ENCODE measurements around the gene KAT7.

KAT7 gene

GRCh38 chr17:49866019-49866380 lies 77.5 kb downstream of the KAT7 start:
- CTCF ChIA-PET, result interaction anchor here (1.1 to 1.5 kb wide), 3 partner anchors 131 to 298 kb away, joined by 3 to 7 read pairs (median 6); no protein-coding TSS in a partner anchor

GRCh38 chr17:49866882-49867413 lies 78.5 kb downstream of the KAT7 start:
- H3K27ac ChIP-seq, result no peak overlapping the region
- no peak for DNase-seq (ENCODE audit: low spot score)
- ChIA-PET CTCF (no interaction called here), POLR2A (ENCODE audit: low non-redundant PET) (no interaction called here)
- TF ChIP-seq, protein P1, sequence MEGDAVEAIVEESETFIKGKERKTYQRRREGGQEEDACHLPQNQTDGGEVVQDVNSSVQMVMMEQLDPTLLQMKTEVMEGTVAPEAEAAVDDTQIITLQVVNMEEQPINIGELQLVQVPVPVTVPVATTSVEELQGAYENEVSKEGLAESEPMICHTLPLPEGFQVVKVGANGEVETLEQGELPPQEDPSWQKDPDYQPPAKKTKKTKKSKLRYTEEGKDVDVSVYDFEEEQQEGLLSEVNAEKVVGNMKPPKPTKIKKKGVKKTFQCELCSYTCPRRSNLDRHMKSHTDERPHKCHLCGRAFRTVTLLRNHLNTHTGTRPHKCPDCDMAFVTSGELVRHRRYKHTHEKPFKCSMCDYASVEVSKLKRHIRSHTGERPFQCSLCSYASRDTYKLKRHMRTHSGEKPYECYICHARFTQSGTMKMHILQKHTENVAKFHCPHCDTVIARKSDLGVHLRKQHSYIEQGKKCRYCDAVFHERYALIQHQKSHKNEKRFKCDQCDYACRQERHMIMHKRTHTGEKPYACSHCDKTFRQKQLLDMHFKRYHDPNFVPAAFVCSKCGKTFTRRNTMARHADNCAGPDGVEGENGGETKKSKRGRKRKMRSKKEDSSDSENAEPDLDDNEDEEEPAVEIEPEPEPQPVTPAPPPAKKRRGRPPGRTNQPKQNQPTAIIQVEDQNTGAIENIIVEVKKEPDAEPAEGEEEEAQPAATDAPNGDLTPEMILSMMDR (conservative IDR thresholded peaks at IDR 0.05; ENCODE audit: low read depth), result no peak

More at GRCh38 chr17:49866019-49866380, 77.5 kb downstream of the KAT7 start:
- H3K27ac ChIP-seq, result no peak overlapping the region
- TF ChIP-seq, protein P1 (conservative IDR thresholded peaks at IDR 0.05; ENCODE audit: low read depth), result no peak
- POLR2A ChIA-PET (ENCODE audit: low non-redundant PET), result no interaction called here
- no peak for DNase-seq (ENCODE audit: low spot score)

DNA sequence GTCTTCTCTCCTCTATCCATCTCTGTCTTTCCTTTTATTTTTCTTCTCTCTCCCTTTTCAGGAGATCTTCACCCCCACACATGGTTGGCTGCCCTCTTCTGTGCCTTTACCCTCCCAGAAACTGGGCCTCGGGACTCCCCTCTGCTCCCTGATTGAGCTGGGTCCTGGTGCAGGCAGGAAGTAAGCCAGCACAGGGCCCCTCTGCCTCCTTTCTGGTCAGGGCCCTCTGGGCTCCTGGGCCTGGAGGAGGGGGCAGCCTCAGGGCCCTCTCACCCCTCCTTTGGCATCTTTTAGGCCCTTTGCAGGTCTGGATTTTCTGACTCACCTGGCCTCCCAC lies 80.5 kb downstream of the KAT7 start:
- TF ChIP-seq, protein P1 (conservative IDR thresholded peaks at IDR 0.05; ENCODE audit: low read depth), result no peak
- ChIA-PET POLR2A (ENCODE audit: low non-redundant PET) (no interaction called here), CTCF (interaction anchor here (0.7 kb wide), 1 partner anchor 129 kb away, joined by 4 read pairs; no protein-coding TSS in a partner anchor)
- DNase-seq (ENCODE audit: low spot score), result no peak
- H3K27ac ChIP-seq, result no peak overlapping the region

GRCh38 chr17:49870298-49870697 lies 81.8 kb downstream of the KAT7 start:
- H3K27ac ChIP-seq, result no peak overlapping the region
- POLR2A ChIA-PET (ENCODE audit: low non-redundant PET), result interaction anchor here (0.6 kb wide), 1 partner anchor 87 kb away, joined by 3 read pairs; no protein-coding TSS in a partner anchor
- CTCF ChIA-PET, result interaction anchor here (0.8 kb wide), 1 partner anchor 10 kb away, joined by 3 read pairs; no protein-coding TSS in a partner anchor
- TF ChIP-seq, protein P1 (conservative IDR thresholded peaks at IDR 0.05; ENCODE audit: low read depth), result no peak
- no peak for DNase-seq (ENCODE audit: low spot score)

GRCh38 chr17:49871211-49871610 lies 82.7 kb downstream of the KAT7 start:
- DNase-seq (ENCODE audit: low spot score), result no peak
- POLR2A ChIA-PET (ENCODE audit: low non-redundant PET), result no interaction called here
- TF ChIP-seq, protein P1 (conservative IDR thresholded peaks at IDR 0.05; ENCODE audit: low read depth), result no peak
- peak overlapping the region; percentile 49 for H3K27ac ChIP-seq
- CTCF ChIA-PET, result no interaction called here

GRCh38 chr17:49872754-49873377 lies 84.4 kb downstream of the KAT7 start:
- no peak overlapping the region for H3K27ac ChIP-seq
- no peak for DNase-seq (ENCODE audit: low spot score)
- POLR2A ChIA-PET (ENCODE audit: low non-redundant PET), result no interaction called here
- CTCF ChIA-PET, result interaction anchor here (0.6 kb wide), 2 partner anchors 37 to 125 kb away, joined by 3 read pairs; no protein-coding TSS in a partner anchor
- TF ChIP-seq, protein P1 (conservative IDR thresholded peaks at IDR 0.05; ENCODE audit: low read depth), result no peak

Data from RWPE1 (cell line).